Fibroblast of villous mesenchyme (primary cell): ENCODE measurements around the gene MYOM3. TPM values are rescaled to one million over a fixed set of nuclear protein-coding genes. Genes with fewer than 3 reads are reported as not detected.

ENCODE experiments used
- DNase-seq: peaks from one replicate; pipeline ENCODE4 v3.0.0-alpha.2; 2010; ENCODE audit warnings: low read depth
- H3K4me3 ChIP-seq: 2 replicates; pipeline ENCODE4 v1.5.1; 2011; ENCODE audit warnings: low read depth, mild to moderate bottlenecking, low read length
- total RNA-seq: library from RNA; depleted of rRNA; stranded (reverse); fragments of >200 nt; gene quantifications from 2 replicates; pipeline ENCODE4 v1.2.3, GENCODE V29; 2012
- TF ChIP-seq, protein P1 (sequence below): IDR thresholded peaks from 2 replicates; pipeline ENCODE4 v1.5.1; 2012; ENCODE audit warnings: low read depth, mild to moderate bottlenecking, low read length; ENCODE audit not compliant: insufficient read depth

MYOM3 gene
- total RNA-seq, 1 donor: not detected

DNA sequence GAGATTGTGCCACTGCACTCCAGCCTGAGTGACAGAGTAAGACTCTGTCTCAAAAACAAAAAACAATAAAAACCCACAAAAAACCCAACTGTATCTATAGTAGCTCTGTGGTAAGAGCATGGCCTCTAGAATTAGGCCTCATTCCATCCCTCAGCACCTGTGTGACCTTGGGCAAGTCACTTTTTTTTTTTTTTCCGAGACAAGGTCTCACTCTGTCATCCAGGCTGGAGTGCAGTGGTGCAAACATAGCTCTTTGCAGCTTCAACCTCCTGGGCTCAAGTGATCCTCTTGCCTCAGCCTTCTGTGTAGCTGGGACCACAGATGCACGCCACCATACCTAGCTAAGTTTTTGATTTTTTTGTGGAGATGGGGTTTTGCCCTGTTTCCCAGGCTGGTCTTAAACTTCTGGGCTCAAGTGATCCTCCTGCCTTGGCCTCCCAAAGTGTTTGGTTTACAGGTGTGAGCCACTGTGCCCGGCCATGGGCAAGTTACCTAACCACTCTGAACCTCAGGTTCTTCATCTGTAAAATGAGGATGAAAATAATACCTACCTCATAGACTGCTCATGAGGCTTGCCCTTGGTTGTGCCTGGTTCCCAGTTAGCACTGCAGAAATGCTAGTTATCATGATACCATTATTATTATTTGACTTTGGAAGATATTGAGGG, 15.3 kb upstream of the MYOM3 start:
- no peak overlapping the region for H3K4me3 ChIP-seq
- TF ChIP-seq, protein P1, sequence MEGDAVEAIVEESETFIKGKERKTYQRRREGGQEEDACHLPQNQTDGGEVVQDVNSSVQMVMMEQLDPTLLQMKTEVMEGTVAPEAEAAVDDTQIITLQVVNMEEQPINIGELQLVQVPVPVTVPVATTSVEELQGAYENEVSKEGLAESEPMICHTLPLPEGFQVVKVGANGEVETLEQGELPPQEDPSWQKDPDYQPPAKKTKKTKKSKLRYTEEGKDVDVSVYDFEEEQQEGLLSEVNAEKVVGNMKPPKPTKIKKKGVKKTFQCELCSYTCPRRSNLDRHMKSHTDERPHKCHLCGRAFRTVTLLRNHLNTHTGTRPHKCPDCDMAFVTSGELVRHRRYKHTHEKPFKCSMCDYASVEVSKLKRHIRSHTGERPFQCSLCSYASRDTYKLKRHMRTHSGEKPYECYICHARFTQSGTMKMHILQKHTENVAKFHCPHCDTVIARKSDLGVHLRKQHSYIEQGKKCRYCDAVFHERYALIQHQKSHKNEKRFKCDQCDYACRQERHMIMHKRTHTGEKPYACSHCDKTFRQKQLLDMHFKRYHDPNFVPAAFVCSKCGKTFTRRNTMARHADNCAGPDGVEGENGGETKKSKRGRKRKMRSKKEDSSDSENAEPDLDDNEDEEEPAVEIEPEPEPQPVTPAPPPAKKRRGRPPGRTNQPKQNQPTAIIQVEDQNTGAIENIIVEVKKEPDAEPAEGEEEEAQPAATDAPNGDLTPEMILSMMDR: no peak
- DNase-seq: no peak

DNA sequence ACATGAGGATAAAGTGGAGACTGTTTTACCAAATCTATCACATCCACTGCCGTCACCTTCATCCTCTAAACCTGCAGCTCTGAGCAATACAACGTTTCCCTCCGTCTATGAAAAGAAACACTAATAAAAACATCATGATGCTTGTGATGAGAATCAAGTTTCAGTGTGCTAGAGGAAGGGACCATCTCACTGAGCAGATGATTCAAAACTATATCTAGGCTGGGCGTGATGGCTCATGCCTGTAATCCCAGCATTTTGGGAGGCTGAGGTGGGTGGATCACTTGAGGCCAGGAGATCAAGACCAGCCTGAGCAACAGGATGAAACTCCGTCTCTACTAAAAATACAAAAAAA, 14.7 kb upstream of the MYOM3 start:
- no peak overlapping the region for H3K4me3 ChIP-seq
- DNase-seq: no peak
- TF ChIP-seq, protein P1: no peak

DNA sequence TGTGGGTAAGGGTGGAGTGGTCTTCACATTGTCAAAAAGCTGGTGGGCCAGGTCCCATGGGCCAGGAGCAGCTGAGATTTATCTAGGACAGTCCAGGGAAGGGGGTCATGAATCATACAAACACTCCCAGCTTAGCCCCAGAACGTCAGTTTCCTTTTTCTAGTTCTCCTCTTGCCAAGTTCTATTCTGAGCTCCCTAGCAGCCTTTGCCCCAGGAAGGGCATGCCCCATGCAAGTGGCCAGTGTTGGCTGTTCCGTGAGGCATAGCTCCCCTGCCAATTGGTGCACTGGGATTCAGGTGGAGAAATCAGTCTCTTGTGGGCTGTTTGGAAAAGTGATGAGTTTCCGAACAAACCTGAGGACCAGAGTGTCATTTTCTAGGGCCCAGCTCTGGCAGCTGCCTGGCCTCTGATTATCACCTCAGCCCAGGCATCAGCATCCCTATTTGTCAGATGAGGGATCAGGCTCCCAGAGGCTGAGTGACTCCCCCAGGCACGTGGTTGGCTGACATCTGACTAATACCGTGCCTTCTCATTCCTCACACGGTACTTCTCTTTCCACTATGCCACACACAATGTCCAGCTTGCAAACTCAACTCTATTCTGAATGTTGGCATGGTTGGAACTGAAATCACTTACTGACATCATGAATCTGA, 14.2 kb upstream of the MYOM3 start:
- DNase-seq: no peak
- H3K4me3 ChIP-seq: no peak overlapping the region
- TF ChIP-seq, protein P1: no peak

DNA sequence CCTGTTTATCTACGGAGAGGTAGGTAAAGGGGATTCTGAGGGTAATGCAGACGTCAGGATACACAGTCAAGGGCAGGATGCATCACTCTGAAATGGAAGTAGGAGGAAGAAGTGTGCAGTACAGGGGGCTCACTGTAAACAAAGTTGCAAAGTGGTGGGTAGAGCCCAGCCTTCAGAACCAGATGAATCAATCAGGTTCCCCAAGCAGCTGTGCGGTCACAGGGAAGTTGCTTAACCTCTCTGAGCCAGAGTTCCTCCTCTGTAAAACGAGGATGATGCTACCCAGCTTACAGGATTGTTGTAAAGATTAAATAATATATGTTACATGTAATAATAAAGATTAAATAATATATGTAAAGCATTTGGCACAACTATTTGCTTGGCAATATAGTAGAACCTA, 13.5 kb upstream of the MYOM3 start:
- H3K4me3 ChIP-seq: no peak overlapping the region
- TF ChIP-seq, protein P1: no peak
- no peak for DNase-seq

DNA sequence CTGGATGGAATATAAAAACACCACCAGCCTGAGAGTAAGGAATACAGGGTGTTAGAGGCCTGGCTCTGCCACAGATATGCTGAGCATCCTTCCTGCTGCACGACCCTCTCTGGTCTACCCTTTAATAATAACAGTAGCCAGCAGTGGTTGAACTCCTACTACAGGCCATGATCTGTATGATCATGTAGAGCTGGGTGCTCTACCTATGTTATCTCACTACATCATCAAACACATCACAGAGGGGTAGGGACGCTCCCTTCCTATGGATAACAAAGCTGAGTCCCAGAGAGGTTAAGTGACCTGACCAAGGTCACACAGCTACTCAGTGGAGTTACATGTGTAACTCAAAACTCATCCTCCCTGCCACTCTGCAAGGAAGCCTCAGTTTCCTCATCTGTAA, 13.0 kb upstream of the MYOM3 start:
- no peak for DNase-seq

DNA sequence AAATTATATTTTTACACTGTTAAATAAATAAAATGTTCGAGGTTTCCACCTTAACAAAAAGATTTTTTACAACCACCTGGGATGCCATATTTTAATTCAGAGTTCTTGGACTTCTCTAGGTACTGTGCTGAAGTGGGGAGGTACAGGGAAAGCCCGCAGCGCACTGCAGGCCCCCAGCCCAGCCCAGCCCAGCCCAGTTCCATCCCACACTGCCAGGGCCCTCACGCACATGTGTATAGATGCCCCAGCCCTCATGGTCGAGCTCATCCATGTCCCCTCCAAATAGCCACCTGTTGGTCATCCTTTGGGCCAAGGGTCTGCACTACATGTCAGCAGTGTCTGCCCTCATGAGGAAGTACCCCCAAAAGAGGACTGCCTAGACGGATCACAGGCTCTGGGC, 11.7 kb upstream of the MYOM3 start:
- no peak for DNase-seq
- TF ChIP-seq, protein P1: no peak

More for the DNA sequence above, 13.0 kb upstream of the MYOM3 start:
- TF ChIP-seq, protein P1: no peak
- H3K4me3 ChIP-seq: no peak overlapping the region

More for the DNA sequence above, 11.7 kb upstream of the MYOM3 start:
- no peak overlapping the region for H3K4me3 ChIP-seq
